PC-3 (cell line): Measurements from ENCODE around the gene PLXNC1.

Source experiments
- EZH2 ChIP-seq: fragments of 300-600 bp; sonication (generic); IDR thresholded peaks from one replicate; pipeline ENCODE4 v1.6.1; 2017; ENCODE audit warnings: antibody characterized with exemption, mild to moderate bottlenecking, low read length; ENCODE audit not compliant: unreplicated experiment
- TF ChIP-seq, protein P1 (sequence below): fragments of 300-600 bp; sonication (generic); conservative IDR thresholded peaks from 2 replicates; pipeline ENCODE4 v1.5.1; 2017; ENCODE audit warnings: antibody characterized with exemption, low read depth, mild to moderate bottlenecking, low read length

DNA sequence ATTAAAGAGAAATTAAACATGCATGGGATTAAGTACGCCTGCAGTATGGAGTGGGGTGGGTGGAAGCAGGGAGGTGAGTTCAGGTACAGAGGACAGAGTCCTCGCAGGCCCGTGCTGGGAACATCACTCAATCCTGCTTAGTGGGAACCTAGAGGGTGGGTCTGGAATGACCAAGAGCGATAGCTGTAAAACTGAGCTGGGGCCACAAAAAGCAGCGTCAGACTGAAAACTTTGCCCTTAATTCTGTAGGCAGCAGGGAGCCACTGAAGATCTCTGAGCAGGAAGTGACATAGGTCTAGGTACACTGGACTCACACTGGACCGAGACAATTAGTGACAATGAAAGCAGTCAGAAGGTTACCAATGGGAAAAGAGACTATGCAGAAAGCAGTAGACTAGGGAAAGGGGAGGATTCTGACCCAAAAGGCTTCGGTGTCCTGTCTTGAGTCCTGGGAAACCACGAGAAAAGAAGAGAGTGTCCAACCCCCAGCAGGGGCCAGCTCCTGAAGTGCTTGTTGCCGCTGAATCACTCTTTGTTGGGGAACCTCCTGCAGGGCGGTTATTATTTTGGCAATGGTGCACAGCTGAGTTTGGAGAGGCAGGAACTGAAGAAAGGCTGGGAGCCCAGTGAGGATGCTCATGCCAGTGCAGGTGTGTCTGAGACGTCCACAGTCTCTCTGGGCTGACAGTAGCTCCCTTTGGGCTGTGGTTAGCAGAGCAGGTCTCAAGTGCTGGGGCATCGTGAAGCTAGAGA lies 97.4 kb downstream of the PLXNC1 start:
- TF ChIP-seq, protein P1, sequence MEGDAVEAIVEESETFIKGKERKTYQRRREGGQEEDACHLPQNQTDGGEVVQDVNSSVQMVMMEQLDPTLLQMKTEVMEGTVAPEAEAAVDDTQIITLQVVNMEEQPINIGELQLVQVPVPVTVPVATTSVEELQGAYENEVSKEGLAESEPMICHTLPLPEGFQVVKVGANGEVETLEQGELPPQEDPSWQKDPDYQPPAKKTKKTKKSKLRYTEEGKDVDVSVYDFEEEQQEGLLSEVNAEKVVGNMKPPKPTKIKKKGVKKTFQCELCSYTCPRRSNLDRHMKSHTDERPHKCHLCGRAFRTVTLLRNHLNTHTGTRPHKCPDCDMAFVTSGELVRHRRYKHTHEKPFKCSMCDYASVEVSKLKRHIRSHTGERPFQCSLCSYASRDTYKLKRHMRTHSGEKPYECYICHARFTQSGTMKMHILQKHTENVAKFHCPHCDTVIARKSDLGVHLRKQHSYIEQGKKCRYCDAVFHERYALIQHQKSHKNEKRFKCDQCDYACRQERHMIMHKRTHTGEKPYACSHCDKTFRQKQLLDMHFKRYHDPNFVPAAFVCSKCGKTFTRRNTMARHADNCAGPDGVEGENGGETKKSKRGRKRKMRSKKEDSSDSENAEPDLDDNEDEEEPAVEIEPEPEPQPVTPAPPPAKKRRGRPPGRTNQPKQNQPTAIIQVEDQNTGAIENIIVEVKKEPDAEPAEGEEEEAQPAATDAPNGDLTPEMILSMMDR = no peak
- no peak for TF ChIP-seq EZH2
